ENCODE data around the gene OCRL.

The OCRL gene

GRCh38 chrX:129640737-129641136, 100.7 kb downstream of the OCRL start:
- no peak for DNase-seq

GRCh38 chrX:129641469-129641868, 101.4 kb downstream of the OCRL start:
- no peak for DNase-seq

- DNase-seq = no peak
These were observed 101.9 kb downstream of the OCRL start for GRCh38 chrX:129641941-129642340.
